ENCODE measurements around the gene GP5.

The GP5 gene

GRCh38 chr3:194396859-194397756 lies 2.0 kb downstream of the GP5 start:
- no peak for DNase-seq

GRCh38 chr3:194396539-194396858 lies 2.6 kb downstream of the GP5 start:
- DNase-seq, result no peak

GRCh38 chr3:194395778-194396538 lies 3.1 kb downstream of the GP5 start:
- DNase-seq, result peak; percentile 47

GRCh38 chr3:194395212-194395611 lies 3.9 kb downstream of the GP5 start:
- DNase-seq, result peak; percentile 59

GRCh38 chr3:194392576-194392975 lies 6.5 kb downstream of the GP5 start:
- DNase-seq, result no peak

GRCh38 chr3:194390835-194391234 lies 8.2 kb downstream of the GP5 start:
- no peak for DNase-seq

GRCh38 chr3:194389269-194389668 lies 9.8 kb downstream of the GP5 start:
- DNase-seq, result no peak

- DNase-seq, result no peak
Observed at GRCh38 chr3:194387926-194388418, 11.1 kb downstream of the GP5 start.

- no peak for DNase-seq
Observed at GRCh38 chr3:194387276-194387675, 11.8 kb downstream of the GP5 start.

GRCh38 chr3:194386648-194387047 lies 12.4 kb downstream of the GP5 start:
- no peak for DNase-seq

GRCh38 chr3:194386066-194386465 lies 13.0 kb downstream of the GP5 start:
- DNase-seq, result no peak

GRCh38 chr3:194384569-194385001 lies 14.5 kb downstream of the GP5 start:
- no peak for DNase-seq

- no peak for DNase-seq
Observed at GRCh38 chr3:194384156-194384555, 14.9 kb downstream of the GP5 start.

- no peak for DNase-seq
Observed at GRCh38 chr3:194383276-194383940, 15.7 kb downstream of the GP5 start.

- no peak for DNase-seq
Observed at GRCh38 chr3:194382892-194383223, 16.2 kb downstream of the GP5 start.

- no peak for DNase-seq
Observed at GRCh38 chr3:194382196-194382891, 16.7 kb downstream of the GP5 start.

- DNase-seq, result no peak
Observed at GRCh38 chr3:194381460-194381875, 17.6 kb downstream of the GP5 start.

- DNase-seq, result no peak
Observed at GRCh38 chr3:194380326-194380725, 18.7 kb downstream of the GP5 start.

- no peak for DNase-seq
Observed at GRCh38 chr3:194379651-194380050, 19.4 kb downstream of the GP5 start.

GRCh38 chr3:194379231-194379630 lies 19.8 kb downstream of the GP5 start:
- DNase-seq, result no peak

- DNase-seq, result no peak
Observed at GRCh38 chr3:194377708-194378107, 21.4 kb downstream of the GP5 start.

- DNase-seq, result no peak
Observed at GRCh38 chr3:194376241-194376560, 22.9 kb downstream of the GP5 start.
